ENCODE data around the gene EFS. TPM values are rescaled to one million over a fixed set of nuclear protein-coding genes. Genes with fewer than 3 reads are reported as not detected.

EFS gene
- total RNA-seq, 6 experiments from 2014 or later: 8.8 to 13.5 (median 12.3) TPM

DNA sequence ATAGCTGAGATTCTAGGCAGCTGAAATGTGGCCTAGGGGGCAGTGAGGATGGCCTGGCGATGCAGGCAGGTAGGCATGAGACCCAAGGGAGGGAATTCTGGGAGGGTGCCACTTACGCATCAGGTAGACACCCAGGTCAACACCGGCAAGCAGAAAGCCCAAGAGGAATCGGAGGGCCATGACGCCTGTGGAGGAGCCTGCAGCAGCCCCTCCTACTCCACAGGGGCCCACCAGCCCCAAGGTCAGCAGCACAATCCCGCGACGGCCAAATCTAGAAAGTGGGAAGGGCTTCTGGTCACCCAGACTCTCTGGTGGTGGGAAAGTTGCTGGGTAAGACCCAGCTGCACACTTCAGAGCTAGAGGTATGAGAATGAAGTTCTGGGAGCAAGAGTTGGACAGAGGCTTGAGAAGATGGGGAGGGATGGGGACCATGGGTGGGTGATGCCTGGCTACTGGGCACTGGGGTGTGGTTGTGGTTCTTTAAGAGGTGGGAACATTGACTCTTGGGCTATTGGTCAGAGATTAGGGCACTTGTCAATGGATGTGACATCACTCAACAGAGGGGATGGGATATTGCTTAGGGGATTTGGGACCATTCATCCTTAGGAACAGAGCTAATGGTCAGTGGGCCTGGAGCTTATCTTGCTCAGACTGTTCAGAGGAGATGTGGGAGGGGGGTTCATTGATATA lies 15.7 kb downstream of the EFS start:
- H3K36me3 Mint-ChIP-seq (ENCODE audit: low read depth): peaks cover 8% of the 10 kb centered on the region; the same call in 1 of the 2 replicates
- H3K9me3 Mint-ChIP-seq: no peaks in the 10 kb centered on the region
- H3K27ac Mint-ChIP-seq: no peak overlapping the region
- peaks cover 9% of the 10 kb centered on the region for H3K27me3 Mint-ChIP-seq (ENCODE audit: insufficient read depth)
- DNase-seq: no peak
- H3K4me3 Mint-ChIP-seq: no peak overlapping the region
- H3K4me1 Mint-ChIP-seq (ENCODE audit: low read depth): peaks cover 10% of the 10 kb centered on the region; the same call in 1 of the 2 replicates
- TF ChIP-seq, protein P1, sequence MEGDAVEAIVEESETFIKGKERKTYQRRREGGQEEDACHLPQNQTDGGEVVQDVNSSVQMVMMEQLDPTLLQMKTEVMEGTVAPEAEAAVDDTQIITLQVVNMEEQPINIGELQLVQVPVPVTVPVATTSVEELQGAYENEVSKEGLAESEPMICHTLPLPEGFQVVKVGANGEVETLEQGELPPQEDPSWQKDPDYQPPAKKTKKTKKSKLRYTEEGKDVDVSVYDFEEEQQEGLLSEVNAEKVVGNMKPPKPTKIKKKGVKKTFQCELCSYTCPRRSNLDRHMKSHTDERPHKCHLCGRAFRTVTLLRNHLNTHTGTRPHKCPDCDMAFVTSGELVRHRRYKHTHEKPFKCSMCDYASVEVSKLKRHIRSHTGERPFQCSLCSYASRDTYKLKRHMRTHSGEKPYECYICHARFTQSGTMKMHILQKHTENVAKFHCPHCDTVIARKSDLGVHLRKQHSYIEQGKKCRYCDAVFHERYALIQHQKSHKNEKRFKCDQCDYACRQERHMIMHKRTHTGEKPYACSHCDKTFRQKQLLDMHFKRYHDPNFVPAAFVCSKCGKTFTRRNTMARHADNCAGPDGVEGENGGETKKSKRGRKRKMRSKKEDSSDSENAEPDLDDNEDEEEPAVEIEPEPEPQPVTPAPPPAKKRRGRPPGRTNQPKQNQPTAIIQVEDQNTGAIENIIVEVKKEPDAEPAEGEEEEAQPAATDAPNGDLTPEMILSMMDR (IDR thresholded peaks at IDR 0.05): no peak

DNA sequence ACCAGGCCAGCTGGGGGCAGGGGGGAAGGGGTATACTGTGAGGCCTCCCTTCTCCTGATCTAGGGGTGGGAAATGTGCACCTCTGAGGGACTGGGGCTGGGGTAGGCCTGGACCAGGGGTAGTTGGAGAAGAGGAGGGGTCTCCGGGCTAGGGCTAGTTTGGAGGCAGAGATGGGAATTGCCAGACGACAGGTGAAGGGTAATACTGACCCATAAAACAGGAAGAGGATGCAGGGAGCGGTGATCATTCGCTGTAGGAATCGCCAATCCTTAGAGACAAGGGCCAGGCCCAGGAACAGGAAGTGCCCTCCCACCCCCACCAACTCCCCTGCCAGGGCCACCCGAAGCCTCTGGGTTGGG lies 16.7 kb downstream of the EFS start:
- H3K9me3 Mint-ChIP-seq: no peaks in the 10 kb centered on the region
- peaks cover 8% of the 10 kb centered on the region; the same call in 1 of the 2 replicates for H3K36me3 Mint-ChIP-seq (ENCODE audit: low read depth)
- H3K27me3 Mint-ChIP-seq (ENCODE audit: insufficient read depth): peaks cover 7% of the 10 kb centered on the region
- no peak for DNase-seq
- TF ChIP-seq, protein P1 (IDR thresholded peaks at IDR 0.05): no peak
- H3K27ac Mint-ChIP-seq: no peak overlapping the region
- H3K4me3 Mint-ChIP-seq: no peak overlapping the region
- peaks cover 6% of the 10 kb centered on the region; the same call in 1 of the 2 replicates for H3K4me1 Mint-ChIP-seq (ENCODE audit: low read depth)

- H3K4me1 Mint-ChIP-seq (ENCODE audit: low read depth): no peaks in the 10 kb centered on the region
- peaks cover 7% of the 10 kb centered on the region for H3K27me3 Mint-ChIP-seq (ENCODE audit: insufficient read depth)
- TF ChIP-seq, protein P1 (IDR thresholded peaks at IDR 0.05): no peak
- no peak for DNase-seq
- H3K27ac Mint-ChIP-seq: no peak overlapping the region
- peaks cover 8% of the 10 kb centered on the region; the same call in 1 of the 2 replicates for H3K36me3 Mint-ChIP-seq (ENCODE audit: low read depth)
- H3K9me3 Mint-ChIP-seq: no peaks in the 10 kb centered on the region
- no peak overlapping the region for H3K4me3 Mint-ChIP-seq
Measured at GRCh38 chr14:23347406-23348296, 17.3 kb downstream of the EFS start.

GRCh38 chr14:23346693-23347405 lies 18.1 kb downstream of the EFS start:
- no peaks in the 10 kb centered on the region for H3K9me3 Mint-ChIP-seq
- no peak overlapping the region for H3K27ac Mint-ChIP-seq
- no peak overlapping the region for H3K4me3 Mint-ChIP-seq
- TF ChIP-seq, protein P1 (IDR thresholded peaks at IDR 0.05): no peak
- H3K27me3 Mint-ChIP-seq (ENCODE audit: insufficient read depth): peaks cover 9% of the 10 kb centered on the region
- DNase-seq: no peak
- peaks cover 8% of the 10 kb centered on the region; the same call in 1 of the 2 replicates for H3K36me3 Mint-ChIP-seq (ENCODE audit: low read depth)
- no peaks in the 10 kb centered on the region for H3K4me1 Mint-ChIP-seq (ENCODE audit: low read depth)

GRCh38 chr14:23345987-23346692 lies 18.8 kb downstream of the EFS start:
- H3K9me3 Mint-ChIP-seq: no peaks in the 10 kb centered on the region

More at GRCh38 chr14:23345987-23346692, 18.8 kb downstream of the EFS start:
- DNase-seq: no peak
- H3K36me3 Mint-ChIP-seq (ENCODE audit: low read depth): peaks cover 5% of the 10 kb centered on the region; the same call in 1 of the 2 replicates
- TF ChIP-seq, protein P1 (IDR thresholded peaks at IDR 0.05): no peak
- no peak overlapping the region for H3K27ac Mint-ChIP-seq
- H3K4me1 Mint-ChIP-seq (ENCODE audit: low read depth): no peaks in the 10 kb centered on the region
- peaks cover 7% of the 10 kb centered on the region for H3K27me3 Mint-ChIP-seq (ENCODE audit: insufficient read depth)
- H3K4me3 Mint-ChIP-seq: no peak overlapping the region

Data from HFFc6 (cell line).